ENCODE results near the gene ARL2.
"Not testable (repeated sequence)": the region's sequence is repeated elsewhere in the genome, so short reads cannot be mapped to it uniquely, and the experiment has no call there.

ARL2 gene

GRCh38 chr11:65014726-65015227 lies 817 bp downstream of the ARL2 start:
- Histone ChIP-seq H3K27me3 (ENCODE audit: control insufficient read depth, insufficient read depth, low read length) (no peaks in the 10 kb centered on the region), H3K9me3 (ENCODE audit: control insufficient read depth, low read length) (no peaks in the 10 kb centered on the region), H3K4me1 (ENCODE audit: control insufficient read depth, insufficient read depth, low read length) (peaks cover 10% of the 10 kb centered on the region), H3K9ac (ENCODE audit: low read length) (peak overlapping the region; percentile 91), H3K4me3 (ENCODE audit: low read length) (peak overlapping the region; percentile 96), H3K36me3 (ENCODE audit: control insufficient read depth, insufficient read depth, low read length) (peaks cover 6% of the 10 kb centered on the region)

GRCh38 chr11:65016705-65017104 lies 2.7 kb downstream of the ARL2 start:
- Histone ChIP-seq H3K27me3 (ENCODE audit: control insufficient read depth, insufficient read depth, low read length) (no peaks in the 10 kb centered on the region), H3K36me3 (ENCODE audit: control insufficient read depth, insufficient read depth, low read length) (peaks cover 6% of the 10 kb centered on the region), H3K9me3 (ENCODE audit: control insufficient read depth, low read length) (no peaks in the 10 kb centered on the region), H3K9ac (ENCODE audit: low read length) (no peak overlapping the region), H3K4me1 (ENCODE audit: control insufficient read depth, insufficient read depth, low read length) (peaks cover 10% of the 10 kb centered on the region), H3K4me3 (ENCODE audit: low read length) (no peak overlapping the region)

DNA sequence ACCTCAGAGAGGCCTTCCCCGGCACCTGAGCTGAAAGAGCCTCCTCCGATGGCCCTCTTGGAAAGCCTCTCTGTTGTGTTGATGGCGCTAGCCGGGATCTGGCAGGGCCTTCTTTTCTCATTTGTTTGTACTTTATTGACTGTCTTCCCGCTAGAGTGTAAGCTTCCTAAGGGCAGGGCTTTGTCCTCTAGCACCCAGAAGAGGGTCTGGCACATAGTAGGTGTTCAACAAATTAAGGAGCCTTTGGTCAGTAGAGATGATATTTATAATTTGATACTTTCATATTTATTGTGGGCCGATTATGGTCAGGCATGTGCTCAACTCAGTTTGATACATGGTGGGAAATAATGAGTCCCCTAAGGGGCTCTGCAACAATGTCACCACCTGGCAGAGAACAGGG lies 4.0 kb downstream of the ARL2 start:
- Histone ChIP-seq H3K4me1 (ENCODE audit: control insufficient read depth, insufficient read depth, low read length) (peaks cover 8% of the 10 kb centered on the region), H3K27me3 (ENCODE audit: control insufficient read depth, insufficient read depth, low read length) (no peaks in the 10 kb centered on the region), H3K36me3 (ENCODE audit: control insufficient read depth, insufficient read depth, low read length) (peaks cover 6% of the 10 kb centered on the region), H3K9ac (ENCODE audit: low read length) (no peak overlapping the region), H3K4me3 (ENCODE audit: low read length) (no peak overlapping the region), H3K9me3 (ENCODE audit: control insufficient read depth, low read length) (no peaks in the 10 kb centered on the region)

DNA sequence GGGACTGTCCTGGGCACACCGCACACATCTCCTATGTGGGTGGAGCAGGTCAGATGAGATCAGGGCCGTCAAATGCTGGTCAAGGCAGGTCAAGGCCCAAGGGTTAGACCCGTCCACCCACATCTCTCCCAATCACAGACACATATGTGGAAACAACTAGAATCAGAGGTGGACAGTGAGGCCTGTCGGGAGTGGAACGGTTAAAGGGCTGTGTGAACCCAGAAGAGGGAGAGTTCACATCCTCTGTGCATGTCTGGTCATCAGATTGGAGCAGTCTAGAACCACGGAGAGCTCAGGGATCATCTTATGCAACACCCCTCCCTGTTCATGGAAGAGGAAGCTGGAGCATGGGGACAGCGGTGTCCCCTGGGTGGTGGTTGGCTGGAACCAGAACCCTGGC lies 5.9 kb downstream of the ARL2 start:
- Histone ChIP-seq H3K36me3 (ENCODE audit: control insufficient read depth, insufficient read depth, low read length) (peaks cover 6% of the 10 kb centered on the region), H3K4me1 (ENCODE audit: control insufficient read depth, insufficient read depth, low read length) (peaks cover under 1% of the 10 kb centered on the region), H3K9ac (ENCODE audit: low read length) (no peak overlapping the region), H3K9me3 (ENCODE audit: control insufficient read depth, low read length) (no peaks in the 10 kb centered on the region), H3K27me3 (ENCODE audit: control insufficient read depth, insufficient read depth, low read length) (no peaks in the 10 kb centered on the region), H3K4me3 (ENCODE audit: low read length) (no peak overlapping the region)

GRCh38 chr11:65021003-65021402 lies 7.0 kb downstream of the ARL2 start:
- Histone ChIP-seq H3K4me3 (ENCODE audit: low read length) (no peak overlapping the region), H3K36me3 (ENCODE audit: control insufficient read depth, insufficient read depth, low read length) (peaks cover 6% of the 10 kb centered on the region), H3K9me3 (ENCODE audit: control insufficient read depth, low read length) (no peaks in the 10 kb centered on the region), H3K27me3 (ENCODE audit: control insufficient read depth, insufficient read depth, low read length) (no peaks in the 10 kb centered on the region), H3K4me1 (ENCODE audit: control insufficient read depth, insufficient read depth, low read length) (no peaks in the 10 kb centered on the region), H3K9ac (ENCODE audit: low read length) (no peak overlapping the region)

DNA sequence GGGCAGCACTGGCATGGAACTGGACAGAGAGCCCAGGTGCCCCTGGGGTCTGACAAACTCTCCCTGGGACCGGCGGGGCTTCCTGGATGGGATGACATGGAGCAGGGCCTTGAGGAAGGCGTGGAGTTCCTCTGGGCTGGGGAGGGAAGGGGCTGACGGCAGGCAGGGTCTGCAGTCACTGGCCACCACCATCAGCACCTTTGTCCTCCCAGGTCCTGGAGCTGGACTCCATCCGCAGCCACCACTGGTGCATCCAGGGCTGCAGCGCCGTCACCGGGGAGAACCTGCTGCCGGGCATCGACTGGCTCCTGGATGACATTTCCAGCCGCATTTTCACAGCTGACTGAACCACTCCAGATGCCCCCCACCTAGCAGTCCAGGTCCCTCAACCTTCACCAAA lies 7.5 kb downstream of the ARL2 start:
- Histone ChIP-seq H3K36me3 (ENCODE audit: control insufficient read depth, insufficient read depth, low read length) (peaks cover 6% of the 10 kb centered on the region), H3K9me3 (ENCODE audit: control insufficient read depth, low read length) (no peaks in the 10 kb centered on the region), H3K4me1 (ENCODE audit: control insufficient read depth, insufficient read depth, low read length) (no peaks in the 10 kb centered on the region), H3K27me3 (ENCODE audit: control insufficient read depth, insufficient read depth, low read length) (no peaks in the 10 kb centered on the region), H3K4me3 (ENCODE audit: low read length) (no peak overlapping the region), H3K9ac (ENCODE audit: low read length) (no peak overlapping the region)

GRCh38 chr11:65023502-65023901 lies 9.5 kb downstream of the ARL2 start:
- not testable (repeated sequence) for H3K9me3 ChIP-seq (ENCODE audit: control insufficient read depth, low read length); H3K9ac ChIP-seq (ENCODE audit: low read length); H3K27me3 ChIP-seq (ENCODE audit: control insufficient read depth, insufficient read depth, low read length); H3K4me1 ChIP-seq (ENCODE audit: control insufficient read depth, insufficient read depth, low read length); H3K4me3 ChIP-seq (ENCODE audit: low read length); H3K36me3 ChIP-seq (ENCODE audit: control insufficient read depth, insufficient read depth, low read length)

GRCh38 chr11:65026810-65027209 lies 12.8 kb downstream of the ARL2 start:
- peaks cover 5% of the 10 kb centered on the region for H3K4me1 ChIP-seq (ENCODE audit: control insufficient read depth, insufficient read depth, low read length)
- H3K27me3 ChIP-seq (ENCODE audit: control insufficient read depth, insufficient read depth, low read length) = no peaks in the 10 kb centered on the region
- H3K36me3 ChIP-seq (ENCODE audit: control insufficient read depth, insufficient read depth, low read length) = no peaks in the 10 kb centered on the region
- H3K9me3 ChIP-seq (ENCODE audit: control insufficient read depth, low read length) = no peaks in the 10 kb centered on the region
- H3K4me3 ChIP-seq (ENCODE audit: low read length) = peak overlapping the region; percentile 50
- H3K9ac ChIP-seq (ENCODE audit: low read length) = no peak overlapping the region

GRCh38 chr11:65027213-65028067 lies 13.5 kb downstream of the ARL2 start, which contains the start of gene SNX15:
TSS of gene SNX15 (plus strand) at chr11:65027439. CDS start at chr11:65027538, 99 bp downstream.
- no peaks in the 10 kb centered on the region for H3K9me3 ChIP-seq (ENCODE audit: control insufficient read depth, low read length)
- H3K4me1 ChIP-seq (ENCODE audit: control insufficient read depth, insufficient read depth, low read length) = peaks cover 5% of the 10 kb centered on the region
- H3K4me3 ChIP-seq (ENCODE audit: low read length) = peak within 1 kb of the TSS; percentile 50
- H3K36me3 ChIP-seq (ENCODE audit: control insufficient read depth, insufficient read depth, low read length) = no peaks in the 10 kb centered on the region
- H3K9ac ChIP-seq (ENCODE audit: low read length) = peak within 1 kb of the TSS; percentile 76
- H3K27me3 ChIP-seq (ENCODE audit: control insufficient read depth, insufficient read depth, low read length) = no peaks in the 10 kb centered on the region

DNA sequence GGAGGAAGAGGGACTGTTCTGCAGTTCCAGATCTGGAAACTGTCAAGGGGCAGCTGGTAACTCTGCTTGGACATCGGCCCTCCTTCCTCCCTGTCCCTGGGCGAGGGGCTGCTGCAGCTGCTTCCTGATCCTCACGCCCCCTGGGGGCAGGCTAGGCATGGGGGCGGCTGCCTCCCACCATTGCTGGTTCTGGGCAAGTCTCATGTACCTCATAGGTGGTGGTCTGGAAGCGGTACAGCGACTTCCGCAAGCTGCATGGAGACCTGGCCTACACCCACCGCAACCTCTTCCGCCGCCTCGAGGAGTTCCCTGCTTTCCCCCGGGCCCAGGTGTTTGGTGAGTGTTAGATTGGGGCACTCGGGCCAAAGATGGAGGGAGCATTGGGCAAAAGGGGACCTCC lies 18.3 kb downstream of the ARL2 start:
- Histone ChIP-seq H3K4me3 (ENCODE audit: low read length) (no peak overlapping the region), H3K9me3 (ENCODE audit: control insufficient read depth, low read length) (no peaks in the 10 kb centered on the region), H3K4me1 (ENCODE audit: control insufficient read depth, insufficient read depth, low read length) (peaks cover 5% of the 10 kb centered on the region), H3K27me3 (ENCODE audit: control insufficient read depth, insufficient read depth, low read length) (no peaks in the 10 kb centered on the region), H3K9ac (ENCODE audit: low read length) (no peak overlapping the region), H3K36me3 (ENCODE audit: control insufficient read depth, insufficient read depth, low read length) (peaks cover 3% of the 10 kb centered on the region)

- no peak overlapping the region for H3K9ac ChIP-seq (ENCODE audit: low read length)
- H3K4me1 ChIP-seq (ENCODE audit: control insufficient read depth, insufficient read depth, low read length) = no peaks in the 10 kb centered on the region
- no peak overlapping the region for H3K4me3 ChIP-seq (ENCODE audit: low read length)
- H3K9me3 ChIP-seq (ENCODE audit: control insufficient read depth, low read length) = no peaks in the 10 kb centered on the region
- H3K27me3 ChIP-seq (ENCODE audit: control insufficient read depth, insufficient read depth, low read length) = no peaks in the 10 kb centered on the region
- H3K36me3 ChIP-seq (ENCODE audit: control insufficient read depth, insufficient read depth, low read length) = peaks cover 3% of the 10 kb centered on the region
These were observed 20.5 kb downstream of the ARL2 start for GRCh38 chr11:65034423-65034822.

DNA sequence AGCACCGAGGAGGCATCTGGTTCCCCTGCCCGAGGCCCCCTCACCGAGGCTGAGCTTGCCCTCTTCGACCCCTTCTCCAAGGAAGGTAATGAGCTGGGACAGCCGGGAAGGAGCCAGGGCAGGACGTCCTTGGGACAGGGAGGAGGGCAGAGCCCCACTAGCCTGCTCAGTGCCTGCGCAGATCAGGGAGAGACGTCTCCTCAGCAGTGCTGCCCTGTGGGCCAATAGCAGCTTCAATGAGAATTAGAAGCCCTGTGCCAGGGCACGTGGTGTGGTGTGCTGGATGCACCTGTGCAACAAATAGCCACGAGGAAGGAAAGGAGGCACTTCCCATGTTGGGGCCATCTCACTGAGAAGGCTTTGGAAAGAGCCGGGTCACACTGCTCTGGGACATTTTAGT lies 21.6 kb downstream of the ARL2 start:
- no peak overlapping the region for H3K9ac ChIP-seq (ENCODE audit: low read length)
- no peak overlapping the region for H3K4me3 ChIP-seq (ENCODE audit: low read length)
- H3K9me3 ChIP-seq (ENCODE audit: control insufficient read depth, low read length) = no peaks in the 10 kb centered on the region
- no peaks in the 10 kb centered on the region for H3K4me1 ChIP-seq (ENCODE audit: control insufficient read depth, insufficient read depth, low read length)
- peaks cover 3% of the 10 kb centered on the region for H3K36me3 ChIP-seq (ENCODE audit: control insufficient read depth, insufficient read depth, low read length)
- H3K27me3 ChIP-seq (ENCODE audit: control insufficient read depth, insufficient read depth, low read length) = no peaks in the 10 kb centered on the region

All from mucosa of stomach (tissue), 1 donor.